ENCODE results near the gene SEPTIN5.
"Not testable (repeated sequence)": the region's sequence is repeated elsewhere in the genome, so short reads cannot be mapped to it uniquely, and the experiment has no call there.

Gene SEPTIN5

DNA sequence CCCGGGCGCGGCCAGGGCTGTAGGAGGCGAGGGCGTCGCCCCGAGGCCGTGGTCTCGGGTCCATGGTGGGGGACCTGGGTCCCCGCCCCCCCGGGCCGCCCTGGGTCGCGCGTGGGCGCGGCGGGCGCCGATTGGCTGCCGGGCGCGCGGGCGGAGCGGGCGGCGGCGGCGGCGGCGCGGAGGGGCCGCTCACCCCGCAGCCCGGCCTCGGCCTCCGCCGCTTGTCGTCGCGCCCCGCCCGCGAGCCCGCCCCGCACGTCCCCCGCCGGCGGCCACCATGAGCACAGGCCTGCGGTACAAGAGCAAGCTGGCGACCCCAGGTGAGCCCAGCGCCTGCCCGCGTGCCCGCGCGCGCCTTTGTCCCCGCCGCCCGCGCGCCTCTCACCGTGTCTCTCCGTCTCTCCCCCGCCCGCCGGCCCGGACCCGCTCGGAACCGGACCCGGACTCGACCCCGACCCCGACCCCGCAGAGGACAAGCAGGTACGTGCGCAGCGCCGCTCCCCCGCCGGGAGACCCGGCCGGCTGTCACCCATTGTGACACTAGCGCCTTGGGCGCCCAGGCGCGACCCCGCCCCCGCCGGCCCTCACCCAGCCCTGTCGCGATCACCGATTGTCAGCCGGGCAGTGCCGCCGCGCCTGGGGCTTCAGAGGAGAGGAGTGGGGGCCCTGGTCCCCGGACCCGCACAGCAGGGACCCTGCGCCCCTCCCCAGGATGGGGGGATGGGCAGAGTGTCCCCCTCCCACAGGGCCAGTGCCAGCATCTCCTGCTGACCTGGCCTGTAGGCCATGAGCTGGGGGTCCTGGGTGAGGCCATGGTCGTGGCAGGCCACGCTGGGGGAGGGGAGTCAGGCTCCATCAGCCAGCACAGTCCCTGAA lies at the start of gene SEPTIN5:
SEPTIN5 (plus strand) TSS at position 192 of the 876 bp plus-strand sequence; CDS start at position 278, 86 bp downstream.
- DNase-seq: no peak

DNA sequence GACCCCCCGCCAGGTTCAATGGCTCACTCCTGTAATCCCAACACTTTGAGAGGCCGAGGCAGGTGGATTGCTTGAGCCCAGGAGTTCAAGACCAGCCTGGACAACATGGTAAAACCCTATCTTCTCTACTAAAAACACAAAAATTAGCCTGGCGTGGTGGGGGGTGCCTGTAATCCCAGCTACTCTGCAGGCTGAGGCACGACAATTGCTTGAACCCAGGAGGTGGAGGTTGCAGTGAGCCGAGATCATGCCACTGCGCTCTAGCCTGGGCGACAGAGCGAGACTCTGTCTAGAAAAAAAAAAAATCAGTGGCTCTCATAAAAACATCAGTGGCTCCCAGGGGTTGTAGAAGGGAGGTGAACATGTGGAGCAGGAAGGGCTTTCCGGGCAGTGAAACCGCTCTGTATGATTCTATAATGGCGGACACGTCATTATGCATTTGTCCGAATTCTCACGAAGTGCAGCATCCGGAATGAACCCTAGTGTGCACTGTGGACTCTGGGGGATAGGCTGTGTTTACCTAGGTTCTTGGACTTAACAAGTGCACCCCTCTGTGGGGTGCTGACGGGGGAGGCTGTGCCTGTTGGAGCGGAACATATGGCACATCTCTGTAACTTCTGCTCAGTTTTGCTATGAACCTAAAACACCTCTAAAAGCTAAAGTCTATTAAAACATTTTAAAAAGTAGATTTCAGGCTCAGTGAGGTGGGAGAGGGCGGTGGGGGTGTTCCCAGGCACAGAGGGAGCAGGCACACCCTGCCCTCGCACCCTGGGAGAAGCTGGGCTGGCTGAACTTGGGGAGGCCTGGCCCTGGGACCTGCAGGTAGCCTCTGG lies 49.1 kb upstream of the SEPTIN5 start:
- DNase-seq: no peak

- no peak for DNase-seq
These were observed 48.3 kb upstream of the SEPTIN5 start for GRCh38 chr22:19665784-19666672.

- DNase-seq: no peak
These were observed 47.4 kb upstream of the SEPTIN5 start for GRCh38 chr22:19666673-19667593.

- no peak for DNase-seq
These were observed 46.2 kb upstream of the SEPTIN5 start for GRCh38 chr22:19667872-19668740.

DNA sequence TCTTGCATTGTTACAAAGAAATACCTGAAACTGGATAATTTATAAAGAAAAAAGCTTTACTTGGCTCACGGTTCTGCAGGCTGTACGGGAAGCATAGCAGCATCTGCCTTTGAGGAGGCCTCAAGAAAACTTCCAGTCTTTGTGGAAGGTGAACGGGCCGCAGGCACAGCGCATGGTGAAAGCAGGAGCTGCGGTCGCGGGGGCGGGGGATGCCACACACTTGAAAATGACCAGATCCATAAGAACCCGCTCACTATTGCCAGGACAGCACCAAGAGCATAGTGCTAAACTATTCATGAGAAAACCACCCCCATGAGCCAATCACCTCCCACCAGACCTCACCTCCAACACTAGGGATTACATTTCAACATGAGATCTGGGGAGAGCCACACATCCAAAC lies 45.6 kb upstream of the SEPTIN5 start:
- no peak for DNase-seq

GRCh38 chr22:19669570-19669969 lies 44.7 kb upstream of the SEPTIN5 start:
- DNase-seq: no peak

DNA sequence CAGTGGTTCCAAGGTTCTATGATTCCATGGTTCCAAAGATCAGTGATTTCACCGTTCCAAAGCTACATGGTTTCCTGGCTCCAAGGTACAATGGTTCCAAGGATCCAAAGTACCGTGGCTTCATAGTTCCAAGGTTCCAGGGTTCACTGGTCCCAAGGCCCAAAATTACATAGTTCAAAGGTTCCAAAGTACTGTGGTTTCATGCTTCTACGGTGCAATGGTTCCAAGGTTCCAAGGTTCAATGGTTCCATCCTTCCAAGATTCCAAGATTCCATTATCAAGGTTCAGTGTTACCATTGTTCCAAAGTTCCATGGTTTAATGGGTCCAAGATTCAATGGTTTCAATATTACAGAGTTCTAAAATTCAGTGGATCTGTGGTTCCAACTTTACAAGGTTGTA lies 43.0 kb upstream of the SEPTIN5 start:
- DNase-seq: no peak

- no peak for DNase-seq
These were observed 42.1 kb upstream of the SEPTIN5 start for GRCh38 chr22:19672054-19672776.

- DNase-seq: no peak
These were observed 40.6 kb upstream of the SEPTIN5 start for GRCh38 chr22:19673660-19674059.

DNA sequence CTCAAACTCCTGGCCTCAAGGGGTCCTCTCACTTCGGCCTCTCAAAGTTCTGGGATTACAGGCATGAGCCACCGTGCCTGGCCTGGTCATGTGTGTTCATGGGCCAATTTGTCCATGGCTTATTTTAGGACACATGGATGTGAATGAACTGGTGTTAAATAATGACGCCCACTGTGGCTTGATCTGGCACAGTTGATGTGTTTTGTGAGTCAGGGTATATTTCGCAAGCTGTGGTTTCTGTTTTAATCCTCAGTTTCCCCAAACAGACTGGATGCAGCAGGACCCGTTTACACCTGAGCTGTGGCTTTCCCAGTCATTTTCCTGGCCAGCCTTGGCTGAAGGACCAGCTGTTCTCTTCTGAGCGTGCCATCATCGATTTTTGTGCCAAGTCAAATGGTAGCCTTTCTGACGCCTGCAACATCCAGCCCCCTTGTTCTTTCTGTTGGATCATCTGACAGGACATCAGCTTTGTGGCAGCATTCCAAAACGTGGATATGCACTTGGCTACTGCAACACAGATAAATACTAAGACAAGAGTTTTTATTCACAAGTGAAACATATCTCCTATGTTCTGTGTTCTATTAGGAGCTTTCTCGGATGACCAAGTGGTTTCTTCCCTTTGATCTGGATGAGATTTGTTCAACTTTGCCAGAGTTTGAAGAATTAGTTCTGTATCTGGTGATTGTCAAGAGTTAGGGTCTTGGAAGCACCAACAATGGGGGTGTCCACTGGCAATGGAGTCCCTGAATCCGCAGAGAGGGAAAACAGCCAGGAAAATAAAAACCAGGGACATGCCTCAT lies 40.0 kb upstream of the SEPTIN5 start:
- no peak for DNase-seq

DNA sequence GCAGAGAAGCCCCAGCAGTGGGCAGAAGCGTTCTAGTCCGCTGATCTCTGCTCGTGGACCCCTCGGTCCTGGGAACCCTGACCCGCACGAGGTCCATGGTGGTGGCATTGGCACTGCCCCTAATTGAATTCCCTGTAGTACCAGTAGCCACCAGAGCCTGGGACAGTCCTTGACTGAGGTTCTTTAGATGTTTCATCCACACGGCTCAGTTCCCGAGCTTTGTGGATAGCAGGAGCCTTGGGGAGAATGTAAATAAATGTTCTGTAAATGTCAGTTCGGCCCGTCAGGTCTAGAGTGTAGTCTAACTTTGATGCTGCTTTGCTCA lies 39.4 kb upstream of the SEPTIN5 start:
- no peak for DNase-seq

DNA sequence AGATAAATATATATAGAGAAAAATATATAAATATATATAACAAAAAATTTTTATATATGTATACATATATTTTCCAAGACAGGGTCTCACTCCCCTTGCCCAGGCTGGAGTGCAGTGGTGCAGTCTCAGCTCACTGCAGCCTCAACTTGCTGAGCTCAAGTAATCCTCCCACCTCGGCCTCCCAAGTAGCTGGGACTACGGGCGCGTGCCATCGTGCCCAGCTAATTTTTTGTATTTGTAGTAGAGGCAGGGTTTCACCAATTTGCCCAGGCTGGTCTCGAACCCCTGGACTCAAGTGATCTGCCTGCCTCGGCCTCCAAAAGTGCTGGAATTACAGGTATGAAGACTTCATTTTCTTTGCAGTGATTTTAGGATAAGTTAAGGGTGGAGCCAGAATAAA lies 38.9 kb upstream of the SEPTIN5 start:
- DNase-seq: no peak

DNA sequence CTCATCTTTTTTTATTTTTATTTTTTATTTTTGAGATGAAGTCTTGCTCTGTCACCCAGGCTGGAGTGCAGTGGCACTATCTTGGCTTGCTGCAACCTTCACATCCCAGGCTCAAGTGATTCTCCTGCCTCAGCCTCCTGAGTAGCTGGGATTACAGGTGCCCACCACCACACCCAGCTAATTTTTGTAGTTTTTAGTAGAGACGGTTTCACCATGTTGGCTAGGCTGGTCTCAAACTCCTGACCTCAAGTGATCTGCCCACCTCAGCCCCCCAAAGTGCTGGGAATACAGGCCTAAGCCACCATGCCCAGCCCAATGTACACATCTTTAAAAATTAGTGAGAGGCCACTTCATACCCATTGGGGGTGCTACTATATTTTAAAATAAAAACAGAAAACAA lies 37.9 kb upstream of the SEPTIN5 start:
- not testable (repeated sequence) for DNase-seq

DNA sequence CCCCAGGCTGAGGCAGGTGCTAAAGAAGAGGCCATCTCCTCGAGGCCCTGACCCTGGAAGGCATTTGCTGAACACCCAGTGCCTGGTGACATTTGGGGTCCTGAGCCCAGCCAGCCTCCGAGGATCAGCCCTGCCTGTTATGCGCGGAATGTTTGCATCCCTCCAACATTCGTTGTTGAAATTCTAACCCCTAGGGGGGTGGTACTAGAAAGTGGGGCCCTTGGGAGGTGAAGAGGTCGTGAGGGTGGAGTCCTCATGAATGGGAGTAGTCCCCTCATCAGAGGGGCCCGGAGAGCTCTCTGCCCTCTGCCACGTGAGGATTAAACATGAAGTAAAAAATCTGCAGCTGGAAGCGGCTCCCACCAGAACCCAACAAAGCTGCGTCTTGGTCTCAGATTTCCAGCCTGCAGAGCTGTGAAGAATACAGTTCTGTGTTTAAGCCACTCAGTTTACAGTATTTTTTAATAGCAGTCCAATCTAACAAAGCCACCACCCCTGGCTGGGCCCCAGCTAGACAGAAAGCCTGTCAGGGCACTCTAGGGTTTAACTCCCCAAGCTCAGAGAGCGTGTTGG lies 35.3 kb upstream of the SEPTIN5 start:
- no peak for DNase-seq

DNA sequence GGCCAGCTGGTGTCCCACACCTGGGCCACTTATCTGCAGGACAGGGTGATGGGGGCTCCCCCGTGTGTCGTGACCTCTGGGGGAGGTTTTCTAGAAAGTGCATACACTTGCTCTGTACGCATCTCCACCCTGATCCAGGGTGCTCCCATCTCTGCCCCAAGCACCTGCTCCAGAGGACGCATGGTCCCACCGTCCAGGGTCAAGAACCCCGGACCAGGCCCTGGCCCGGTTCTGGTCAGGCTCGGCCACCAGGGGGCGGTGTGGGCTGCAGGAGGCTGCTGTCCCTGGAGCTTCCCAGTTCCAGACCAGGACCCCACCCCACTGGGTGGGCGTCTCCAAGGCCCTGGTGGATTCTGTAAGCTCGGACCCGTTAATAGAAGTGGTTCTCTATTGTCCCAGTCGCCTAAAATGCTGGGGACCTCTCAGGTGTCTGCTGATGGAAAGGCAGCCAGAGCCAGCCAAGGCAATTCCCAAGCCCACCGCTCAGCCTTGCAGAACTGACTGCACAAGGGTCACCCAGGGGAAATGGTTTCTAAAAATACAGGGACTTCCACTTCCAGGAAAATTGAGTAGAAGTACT lies 34.7 kb upstream of the SEPTIN5 start:
- peak; percentile 17 to 25 for DNase-seq

- DNase-seq: no peak
These were observed 33.9 kb upstream of the SEPTIN5 start for GRCh38 chr22:19680287-19680881.

All from CD4-positive, alpha-beta T cell treated with Interleukin-4 for 1 hour (primary cell).